MM.1S (cell line): Measurements from ENCODE around the gene CCZ1B.
"Not testable (repeated sequence)": the region's sequence is repeated elsewhere in the genome, so short reads cannot be mapped to it uniquely, and the experiment has no call there.

ENCODE experiments used
- EZH2 ChIP-seq: fragments of 300-600 bp; sonication (generic); optimal IDR thresholded peaks from 2 replicates; pipeline ENCODE3; 2017; ENCODE audit warnings: low read depth, mild to moderate bottlenecking, antibody characterized with exemption, low read length, mixed read lengths
- TF ChIP-seq, protein P1 (sequence below): fragments of 300-600 bp; sonication (generic); IDR thresholded peaks from 2 replicates; pipeline ENCODE4 v1.5.1; 2016; ENCODE audit warnings: antibody characterized with exemption, low read length, mixed read lengths

DNA sequence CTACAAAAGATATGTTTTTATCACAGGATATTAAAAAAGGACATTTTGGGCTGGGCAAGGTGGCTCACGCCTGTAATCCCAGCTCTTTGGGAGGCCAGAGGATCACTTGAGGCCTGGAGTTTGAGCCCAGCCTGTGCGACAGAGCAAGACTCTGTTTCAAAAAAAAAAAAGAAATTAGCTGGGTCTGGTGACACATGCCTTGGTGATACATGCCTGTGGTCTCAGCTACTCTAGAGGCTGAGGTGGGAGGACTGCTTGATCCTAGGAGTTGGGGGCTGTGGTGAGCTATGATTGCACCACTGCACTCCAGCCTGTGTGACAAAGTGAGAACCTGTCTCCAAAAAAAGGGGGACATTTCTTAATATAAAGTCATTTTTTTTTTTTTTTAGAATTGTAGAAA is 25.7 kb downstream of the CCZ1B start:
- TF ChIP-seq, protein P1, sequence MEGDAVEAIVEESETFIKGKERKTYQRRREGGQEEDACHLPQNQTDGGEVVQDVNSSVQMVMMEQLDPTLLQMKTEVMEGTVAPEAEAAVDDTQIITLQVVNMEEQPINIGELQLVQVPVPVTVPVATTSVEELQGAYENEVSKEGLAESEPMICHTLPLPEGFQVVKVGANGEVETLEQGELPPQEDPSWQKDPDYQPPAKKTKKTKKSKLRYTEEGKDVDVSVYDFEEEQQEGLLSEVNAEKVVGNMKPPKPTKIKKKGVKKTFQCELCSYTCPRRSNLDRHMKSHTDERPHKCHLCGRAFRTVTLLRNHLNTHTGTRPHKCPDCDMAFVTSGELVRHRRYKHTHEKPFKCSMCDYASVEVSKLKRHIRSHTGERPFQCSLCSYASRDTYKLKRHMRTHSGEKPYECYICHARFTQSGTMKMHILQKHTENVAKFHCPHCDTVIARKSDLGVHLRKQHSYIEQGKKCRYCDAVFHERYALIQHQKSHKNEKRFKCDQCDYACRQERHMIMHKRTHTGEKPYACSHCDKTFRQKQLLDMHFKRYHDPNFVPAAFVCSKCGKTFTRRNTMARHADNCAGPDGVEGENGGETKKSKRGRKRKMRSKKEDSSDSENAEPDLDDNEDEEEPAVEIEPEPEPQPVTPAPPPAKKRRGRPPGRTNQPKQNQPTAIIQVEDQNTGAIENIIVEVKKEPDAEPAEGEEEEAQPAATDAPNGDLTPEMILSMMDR: not testable (repeated sequence)
- not testable (repeated sequence) for TF ChIP-seq EZH2
